Suprapubic skin (tissue), 4 donors: ENCODE results near the gene PDLIM4. TPM values are rescaled to one million over a fixed set of nuclear protein-coding genes. Genes with fewer than 3 reads are reported as not detected.

ENCODE experiments used
- DNase-seq, 2 donors: peaks; one replicate each; pipeline ENCODE4 v3.0.0-alpha.2; 2019; ENCODE audit warnings: low spot score in 2 of 2
- H3K27ac ChIP-seq: fragments of 200-600 bp; sonication (generic); one replicate; pipeline ENCODE4 v1.5.1; 2019
- H3K27me3 ChIP-seq: fragments of 200-600 bp; sonication (generic); one replicate; pipeline ENCODE4 v1.5.1; 2019
- H3K36me3 ChIP-seq: fragments of 200-600 bp; sonication (generic); one replicate; pipeline ENCODE4 v1.5.1; 2019
- H3K4me1 ChIP-seq: fragments of 200-600 bp; sonication (generic); one replicate; pipeline ENCODE4 v1.5.1; 2019
- H3K4me3 ChIP-seq: fragments of 200-600 bp; sonication (generic); one replicate; pipeline ENCODE4 v1.5.1; 2019; ENCODE audit warnings: mild to moderate bottlenecking
- H3K9me3 ChIP-seq: fragments of 200-600 bp; sonication (generic); one replicate; pipeline ENCODE4 v1.5.1; 2019
- CTCF ChIP-seq, 2 donors: fragments of 200-600 bp in 1 of 2; fragments of 450-650 bp in 1 of 2; sonication (generic) in 1 of 2; IDR thresholded peaks; one replicate each; pipeline ENCODE4 v1.5.1; 2016 to 2019; ENCODE audit warnings: antibody characterized with exemption in 2 of 2, mild to moderate bottlenecking in 1 of 2, moderate library complexity in 1 of 2
- EP300 ChIP-seq: sonication (generic); formaldehyde crosslinking; IDR thresholded peaks from one replicate; pipeline ENCODE4 v1.6.1; 2017; ENCODE audit warnings: antibody characterized with exemption
- POLR2A ChIP-seq, 2 donors: fragments of 450-650 bp; IDR thresholded peaks; one replicate each; pipeline ENCODE4 v1.6.1; 2017; ENCODE audit warnings: antibody characterized with exemption in 2 of 2, mild to moderate bottlenecking in 2 of 2, moderate library complexity in 2 of 2
- POLR2AphosphoS5 ChIP-seq, 3 donors: sonication (generic); formaldehyde crosslinking; IDR thresholded peaks; one replicate each; pipeline ENCODE4 v1.6.1; 2017; ENCODE audit warnings: antibody characterized with exemption in 3 of 3
- WGBS: methylation state at CpG from one replicate; pipeline ENCODE4 v1.1.5; 2018; 5-methylcytosine and 5-hydroxymethylcytosine counted together
- total RNA-seq, 4 donors: library from RNA; depleted of rRNA; stranded (reverse); fragments of >200 nt; gene quantifications; one replicate each; pipeline ENCODE4 v1.1.0, GENCODE V29; 2016

The PDLIM4 gene
- total RNA-seq, 4 donors from 2014 or later: 110 to 128 (median 114) TPM

- Histone ChIP-seq H3K27me3 (no peaks in the 10 kb centered on the region), H3K4me3 (no peak overlapping the region), H3K36me3 (no peaks in the 10 kb centered on the region), H3K9me3 (no peaks in the 10 kb centered on the region), H3K27ac (peak overlapping the region; percentile 91), H3K4me1 (peaks cover 86% of the 10 kb centered on the region)
- 100% methylated on average over 2 of the region's 2 CpGs for WGBS
- no peak for DNase-seq
- TF ChIP-seq POLR2AphosphoS5 (IDR thresholded peaks at IDR 0.05) (no peak), POLR2A (IDR thresholded peaks at IDR 0.05) (no peak), EP300 (no peak), CTCF (IDR thresholded peaks at IDR 0.05) (no peak)
Observed at GRCh38 chr5:132223861-132224260, 33.6 kb upstream of the PDLIM4 start.

GRCh38 chr5:132224716-132225115, 32.8 kb upstream of the PDLIM4 start:
- peak overlapping the region; percentile 91 for H3K27ac ChIP-seq
- peak overlapping the region; percentile 12 for H3K4me3 ChIP-seq
- no peaks in the 10 kb centered on the region for H3K27me3 ChIP-seq
- WGBS: 28% methylated on average over 1 of the region's 1 CpG
- DNase-seq: peak in 1 of 2 donors; percentile 55
- TF ChIP-seq EP300: no peak
- no peak for TF ChIP-seq POLR2AphosphoS5 (IDR thresholded peaks at IDR 0.05)
- TF ChIP-seq CTCF (IDR thresholded peaks at IDR 0.05): no peak
- no peak for TF ChIP-seq POLR2A (IDR thresholded peaks at IDR 0.05)
- peaks cover 85% of the 10 kb centered on the region for H3K4me1 ChIP-seq
- no peaks in the 10 kb centered on the region for H3K36me3 ChIP-seq
- no peaks in the 10 kb centered on the region for H3K9me3 ChIP-seq

GRCh38 chr5:132225165-132226032, 32.1 kb upstream of the PDLIM4 start:
- peaks cover 78% of the 10 kb centered on the region for H3K4me1 ChIP-seq
- TF ChIP-seq POLR2A (IDR thresholded peaks at IDR 0.05) (no peak), POLR2AphosphoS5 (IDR thresholded peaks at IDR 0.05) (no peak), CTCF (IDR thresholded peaks at IDR 0.05) (no peak), EP300 (no peak)
- no peaks in the 10 kb centered on the region for H3K36me3 ChIP-seq
- peak overlapping the region; percentile 79 for H3K4me3 ChIP-seq
- peak overlapping the region; percentile 91 for H3K27ac ChIP-seq
- no peaks in the 10 kb centered on the region for H3K27me3 ChIP-seq
- no peaks in the 10 kb centered on the region for H3K9me3 ChIP-seq
- DNase-seq: peak; percentile 84 to 87
- WGBS: 22% methylated on average over 13 of the region's 13 CpGs

- peak in 1 of 2 donors; percentile 78 for DNase-seq
- Histone ChIP-seq H3K9me3 (no peaks in the 10 kb centered on the region), H3K27me3 (no peaks in the 10 kb centered on the region), H3K4me3 (peak overlapping the region; percentile 79), H3K27ac (peak overlapping the region; percentile 91), H3K36me3 (no peaks in the 10 kb centered on the region), H3K4me1 (peaks cover 66% of the 10 kb centered on the region)
- WGBS: 53% methylated on average over 23 of the region's 23 CpGs
- TF ChIP-seq CTCF (IDR thresholded peaks at IDR 0.05): no peak
Observed at GRCh38 chr5:132226516-132227234, 30.8 kb upstream of the PDLIM4 start.

- peak in 1 of 2 donors; percentile 77 for DNase-seq
- Histone ChIP-seq H3K27ac (peak overlapping the region; percentile 91), H3K36me3 (no peaks in the 10 kb centered on the region), H3K27me3 (no peaks in the 10 kb centered on the region), H3K4me3 (peak overlapping the region; percentile 79), H3K9me3 (no peaks in the 10 kb centered on the region), H3K4me1 (peaks cover 62% of the 10 kb centered on the region)
- WGBS: 1% methylated on average over 12 of the region's 13 CpGs
- TF ChIP-seq POLR2AphosphoS5 (IDR thresholded peaks at IDR 0.05): peak in 2 of 3 donors; percentile 18 to 40
- TF ChIP-seq POLR2A (IDR thresholded peaks at IDR 0.05): no peak
- no peak for TF ChIP-seq EP300
- no peak for TF ChIP-seq CTCF (IDR thresholded peaks at IDR 0.05)
Observed at GRCh38 chr5:132227235-132227484, 30.3 kb upstream of the PDLIM4 start.
